CD4-positive, alpha-beta T cell treated with Interleukin-6 at 100 ng/mL for 8 hours (primary cell): ENCODE data around the gene SGK2.
A peak's percentile ranks its signal among the peaks of the same experiment; 100 is the strongest.

Experiments used
- DNase-seq: peaks from one replicate; pipeline ENCODE4 v3.0.0-alpha.2; 2020; ENCODE audit warnings: mixed read lengths, low spot score

Gene SGK2

GRCh38 chr20:43558412-43559146 is at the start of gene SGK2:
SGK2 (plus strand) TSS chr20:43559027; CDS start chr20:43566496, 7,469 bp downstream.
- DNase-seq = no peak

- DNase-seq = no peak
Measured at GRCh38 chr20:43511879-43512278, 46.9 kb upstream of the SGK2 start.

GRCh38 chr20:43513372-43513930 is 45.4 kb upstream of the SGK2 start:
- DNase-seq = no peak

- DNase-seq = peak; percentile 96
Measured at GRCh38 chr20:43513931-43514647, 44.7 kb upstream of the SGK2 start.

GRCh38 chr20:43514648-43514999 is 44.2 kb upstream of the SGK2 start:
- DNase-seq = no peak

- DNase-seq = no peak
Measured at GRCh38 chr20:43515628-43516027, 43.2 kb upstream of the SGK2 start.

GRCh38 chr20:43516251-43516824 is 42.5 kb upstream of the SGK2 start:
- no peak for DNase-seq

GRCh38 chr20:43520074-43520630 is 38.7 kb upstream of the SGK2 start:
- no peak for DNase-seq

- no peak for DNase-seq
Measured at GRCh38 chr20:43525021-43525420, 33.8 kb upstream of the SGK2 start.

GRCh38 chr20:43528258-43528875 is 30.5 kb upstream of the SGK2 start:
- DNase-seq = no peak

- no peak for DNase-seq
Measured at GRCh38 chr20:43529051-43529450, 29.8 kb upstream of the SGK2 start.

GRCh38 chr20:43529457-43530153 is 29.2 kb upstream of the SGK2 start:
- DNase-seq = no peak

- DNase-seq = no peak
Measured at GRCh38 chr20:43530321-43531090, 28.3 kb upstream of the SGK2 start.

GRCh38 chr20:43531091-43531443 is 27.8 kb upstream of the SGK2 start:
- DNase-seq = no peak

GRCh38 chr20:43532416-43533055 is 26.3 kb upstream of the SGK2 start:
- DNase-seq = no peak

- DNase-seq = no peak
Measured at GRCh38 chr20:43533060-43533459, 25.8 kb upstream of the SGK2 start.

GRCh38 chr20:43534016-43534415 is 24.8 kb upstream of the SGK2 start:
- DNase-seq = no peak

- DNase-seq = no peak
Measured at GRCh38 chr20:43534791-43535350, 24.0 kb upstream of the SGK2 start.

GRCh38 chr20:43535370-43536004 is 23.3 kb upstream of the SGK2 start:
- DNase-seq = no peak
